HUES48 (cell line): ENCODE data around the gene TIGD7.
A peak's percentile ranks its signal among the peaks of the same experiment; 100 is the strongest.
"Not testable (repeated sequence)": the region's sequence is repeated elsewhere in the genome, so short reads cannot be mapped to it uniquely, and the experiment has no call there.

Source experiments
- H3K27ac ChIP-seq: one replicate; pipeline ENCODE4 v1.7.0; 2013; ENCODE audit warnings: low read depth, low read length, inconsistent platforms
- H3K27me3 ChIP-seq: 2 replicates; pipeline ENCODE4 v1.6.1; 2013; ENCODE audit warnings: mild to moderate bottlenecking, low read length; ENCODE audit not compliant: control insufficient read depth, insufficient read depth
- H3K36me3 ChIP-seq: 2 replicates; pipeline ENCODE4 v1.6.1; 2013; ENCODE audit warnings: low read length; ENCODE audit not compliant: control insufficient read depth, insufficient read depth
- H3K4me1 ChIP-seq: 2 replicates; pipeline ENCODE4 v1.6.1; 2013; ENCODE audit warnings: mild to moderate bottlenecking, low read length; ENCODE audit not compliant: control insufficient read depth, insufficient read depth
- H3K4me3 ChIP-seq: 2 replicates; pipeline ENCODE4 v1.5.1; 2013; ENCODE audit warnings: mild to moderate bottlenecking, low read depth, low read length
- H3K9ac ChIP-seq: 2 replicates; pipeline ENCODE4 v1.6.1; 2013; ENCODE audit warnings: mild to moderate bottlenecking, low read depth, low read length, moderate library complexity
- H3K9me3 ChIP-seq: 2 replicates; pipeline ENCODE4 v1.6.1; 2013; ENCODE audit warnings: low read length; ENCODE audit not compliant: control insufficient read depth, insufficient read depth

TIGD7 gene

DNA sequence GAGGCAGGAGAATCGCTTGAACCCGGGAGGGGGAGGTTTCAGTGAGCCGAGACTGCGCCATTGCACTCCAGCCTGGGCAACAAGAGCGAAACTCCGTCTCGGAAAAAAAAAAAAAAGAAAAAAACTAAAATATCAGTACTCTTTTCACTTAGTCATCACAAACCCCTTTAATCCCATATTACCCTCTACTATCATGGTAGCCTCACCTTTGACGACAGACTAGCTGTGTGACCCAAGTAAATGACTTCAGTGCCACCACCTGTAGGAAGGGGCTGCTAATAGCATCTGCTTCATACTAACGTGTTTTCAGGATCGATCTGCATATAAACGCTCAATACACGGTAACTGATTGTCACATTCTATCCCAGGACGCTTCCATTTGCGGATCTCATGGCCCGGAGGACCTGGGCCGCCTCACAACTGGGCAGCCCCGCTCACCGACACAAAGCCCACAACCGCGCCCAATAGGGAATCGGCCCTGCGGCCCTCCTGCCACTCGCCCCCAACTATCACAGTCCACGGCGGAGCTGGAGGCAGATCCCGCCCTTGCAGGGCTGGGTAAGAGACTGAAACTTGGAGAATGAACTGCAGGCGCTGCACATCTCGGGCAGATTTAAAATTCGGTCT is 23.0 kb downstream of the TIGD7 start:
- peaks cover 15% of the 10 kb centered on the region for H3K4me1 ChIP-seq

DNA sequence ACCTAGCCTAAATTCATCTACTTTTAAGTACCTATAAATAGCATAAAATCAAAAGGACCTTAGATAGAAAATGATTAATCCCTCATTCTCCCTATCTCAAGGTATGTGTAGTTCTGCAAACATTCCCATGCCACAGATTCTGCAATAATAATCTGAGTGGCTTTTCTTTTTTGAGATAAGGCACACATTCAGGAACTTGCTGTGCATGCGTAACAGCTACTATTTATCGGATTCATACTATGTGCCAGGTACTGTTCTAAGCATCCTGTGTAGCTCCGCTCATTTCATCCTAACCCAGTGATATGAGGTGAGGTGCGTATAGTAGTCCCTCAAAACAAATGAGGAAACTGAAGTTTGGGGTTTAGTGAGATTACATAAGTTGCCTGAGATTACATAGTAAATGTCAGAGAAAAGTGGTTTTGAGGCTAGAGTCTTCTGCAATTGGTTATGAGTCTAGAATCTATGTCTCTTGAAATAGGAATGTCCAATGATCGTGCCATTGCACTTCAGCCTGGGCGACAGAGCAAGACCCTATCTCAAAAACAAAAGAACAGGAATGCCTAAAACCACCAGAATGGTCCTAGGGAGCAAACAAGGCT is 23.9 kb downstream of the TIGD7 start:
- no peak overlapping the region for H3K4me3 ChIP-seq
- H3K4me1 ChIP-seq, result peaks cover 15% of the 10 kb centered on the region
- peaks cover 9% of the 10 kb centered on the region for H3K36me3 ChIP-seq
- H3K27me3 ChIP-seq, result peaks cover 4% of the 10 kb centered on the region; the same call in 1 of the 2 replicates
- H3K27ac ChIP-seq, result no peak overlapping the region
- H3K9me3 ChIP-seq, result peaks cover 7% of the 10 kb centered on the region; the same call in 1 of the 2 replicates
- H3K9ac ChIP-seq, result no peak overlapping the region

More for the DNA sequence above, 23.0 kb downstream of the TIGD7 start:
- Histone ChIP-seq H3K9ac (peak overlapping the region; percentile 93), H3K9me3 (peaks cover 13% of the 10 kb centered on the region; the same call in 1 of the 2 replicates), H3K36me3 (peaks cover 17% of the 10 kb centered on the region), H3K27me3 (peaks cover 4% of the 10 kb centered on the region; the same call in 1 of the 2 replicates), H3K27ac (peak overlapping the region; percentile 100), H3K4me3 (peak overlapping the region; percentile 81)

GRCh38 chr16:3276679-3277078 is 28.6 kb downstream of the TIGD7 start:
- Histone ChIP-seq H3K36me3 (no peaks in the 10 kb centered on the region), H3K27ac (no peak overlapping the region), H3K9ac (no peak overlapping the region), H3K27me3 (peaks cover 4% of the 10 kb centered on the region; the same call in 1 of the 2 replicates), H3K4me3 (no peak overlapping the region), H3K4me1 (no peaks in the 10 kb centered on the region), H3K9me3 (no peaks in the 10 kb centered on the region)

GRCh38 chr16:3274947-3275346 is 30.3 kb downstream of the TIGD7 start:
- no peak overlapping the region for H3K9ac ChIP-seq
- no peak overlapping the region for H3K27ac ChIP-seq
- H3K9me3 ChIP-seq, result no peaks in the 10 kb centered on the region
- no peaks in the 10 kb centered on the region for H3K4me1 ChIP-seq
- no peaks in the 10 kb centered on the region for H3K36me3 ChIP-seq
- H3K27me3 ChIP-seq, result peaks cover 4% of the 10 kb centered on the region; the same call in 1 of the 2 replicates
- H3K4me3 ChIP-seq, result no peak overlapping the region

GRCh38 chr16:3274490-3274889 is 30.7 kb downstream of the TIGD7 start:
- Histone ChIP-seq H3K27ac (no peak overlapping the region), H3K36me3 (no peaks in the 10 kb centered on the region), H3K4me3 (no peak overlapping the region), H3K4me1 (no peaks in the 10 kb centered on the region), H3K9me3 (no peaks in the 10 kb centered on the region), H3K27me3 (peaks cover 4% of the 10 kb centered on the region; the same call in 1 of the 2 replicates), H3K9ac (no peak overlapping the region)

DNA sequence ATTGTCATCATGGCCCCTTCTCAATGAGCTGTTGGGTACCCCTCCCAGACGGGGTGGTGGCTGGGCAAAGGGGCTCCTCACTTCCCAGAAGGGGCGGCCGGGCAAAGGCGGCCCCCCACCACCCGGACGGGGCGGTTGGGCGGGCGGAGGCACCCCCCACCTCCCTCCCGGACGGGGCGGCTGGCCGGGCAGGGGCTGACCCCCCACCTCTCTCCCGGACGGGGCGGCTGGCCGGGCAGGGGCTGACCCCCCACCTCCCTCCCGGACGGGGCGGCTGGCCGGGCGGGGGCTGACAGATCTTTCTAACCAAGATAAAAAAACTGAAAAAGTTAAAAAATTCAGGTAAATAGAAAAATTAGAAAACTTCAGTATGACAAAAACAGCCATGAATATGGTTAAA is 33.9 kb downstream of the TIGD7 start:
- H3K4me1 ChIP-seq, H3K27ac ChIP-seq, H3K36me3 ChIP-seq, H3K27me3 ChIP-seq, H3K4me3 ChIP-seq, H3K9me3 ChIP-seq, H3K9ac ChIP-seq: not testable (repeated sequence)

- not testable (repeated sequence) for H3K4me1 ChIP-seq, H3K9ac ChIP-seq, H3K36me3 ChIP-seq, H3K27me3 ChIP-seq, H3K27ac ChIP-seq, H3K9me3 ChIP-seq, H3K4me3 ChIP-seq
These were observed 34.5 kb downstream of the TIGD7 start for GRCh38 chr16:3270718-3271117.

GRCh38 chr16:3268294-3268693 is 36.9 kb downstream of the TIGD7 start:
- H3K36me3 ChIP-seq, result no peaks in the 10 kb centered on the region
- H3K9ac ChIP-seq, result no peak overlapping the region
- peaks cover 10% of the 10 kb centered on the region for H3K9me3 ChIP-seq
- no peak overlapping the region for H3K27ac ChIP-seq
- H3K4me1 ChIP-seq, result no peaks in the 10 kb centered on the region
- no peak overlapping the region for H3K4me3 ChIP-seq
- no peaks in the 10 kb centered on the region for H3K27me3 ChIP-seq

DNA sequence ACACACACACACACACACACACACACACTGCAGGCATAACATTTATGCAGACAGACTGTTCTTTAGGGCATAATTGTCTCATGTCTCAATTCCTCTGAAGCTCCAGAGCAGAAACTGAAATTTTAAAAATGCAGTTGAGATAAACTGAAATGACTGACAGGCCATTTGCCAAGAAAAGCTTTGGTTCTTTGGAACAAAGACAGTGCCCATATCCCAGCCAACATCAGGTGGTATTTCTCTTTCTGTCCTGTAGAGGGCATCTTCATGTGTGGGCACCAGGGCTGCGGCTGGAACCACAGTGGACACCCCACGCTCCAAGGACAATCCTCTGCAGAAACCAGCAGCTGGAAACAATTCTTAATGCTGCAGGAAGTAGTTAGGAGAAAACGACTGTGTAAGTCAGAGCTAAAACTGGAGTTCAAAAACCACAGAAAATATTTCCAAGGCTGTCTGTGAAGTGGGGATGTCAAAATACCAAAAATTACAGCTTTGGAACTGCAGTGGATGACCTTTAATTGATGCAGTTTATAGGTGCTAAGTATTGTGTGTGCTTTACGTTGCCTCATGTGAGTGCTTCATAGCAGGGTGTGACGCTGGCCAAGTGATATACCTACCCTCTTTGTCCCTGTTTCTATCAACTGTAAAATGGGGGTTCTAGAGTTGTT is 38.2 kb downstream of the TIGD7 start:
- Histone ChIP-seq H3K9me3 (peaks cover 10% of the 10 kb centered on the region), H3K27me3 (no peaks in the 10 kb centered on the region; the same call in 1 of the 2 replicates), H3K27ac (no peak overlapping the region), H3K4me1 (no peaks in the 10 kb centered on the region), H3K36me3 (no peaks in the 10 kb centered on the region), H3K4me3 (no peak overlapping the region), H3K9ac (no peak overlapping the region)

DNA sequence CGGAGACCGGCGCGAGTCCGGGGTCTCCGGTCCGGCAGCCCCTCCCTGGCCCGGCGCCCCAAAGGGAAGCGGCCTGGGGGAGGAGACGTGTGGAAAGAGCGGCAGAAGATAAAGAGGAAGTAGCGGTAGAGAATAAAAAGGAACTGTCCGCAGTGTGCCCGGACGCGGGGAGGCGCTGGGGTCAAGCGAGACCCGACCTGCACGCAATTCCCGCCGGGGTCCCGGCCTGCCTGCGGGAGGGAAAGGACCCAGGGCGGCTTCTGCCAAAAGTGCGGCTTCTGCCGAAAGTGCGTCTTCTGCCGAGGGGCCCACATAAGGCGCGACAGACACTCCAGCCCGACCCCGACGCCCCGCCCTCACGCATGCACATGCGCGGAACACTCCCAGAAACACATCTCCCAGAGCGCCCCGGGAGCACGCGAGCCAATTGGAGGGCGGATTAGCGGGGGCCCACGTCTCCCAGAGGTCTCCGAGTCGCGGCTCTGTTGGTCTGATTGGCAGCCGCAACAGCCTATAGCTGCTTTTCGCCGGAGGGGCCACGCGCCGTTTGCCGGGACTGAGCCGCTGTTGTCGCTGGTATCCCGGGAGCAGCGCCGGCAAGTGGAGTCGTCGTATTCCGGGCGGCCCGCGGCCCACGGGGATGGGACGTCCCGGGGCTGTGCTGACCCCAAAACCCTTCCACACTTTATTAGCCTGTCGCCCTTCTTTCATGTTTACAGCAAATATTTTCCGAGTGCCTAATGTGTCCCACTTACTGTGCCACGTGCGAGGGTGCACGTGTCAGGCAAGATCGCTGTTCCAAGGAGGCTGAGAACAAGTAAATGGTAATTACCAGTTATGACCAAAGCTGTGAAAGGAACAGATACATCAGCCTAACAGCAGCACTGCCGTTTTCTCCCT is 40.8 kb downstream of the TIGD7 start:
- Histone ChIP-seq H3K9me3 (peaks cover 10% of the 10 kb centered on the region), H3K36me3 (no peaks in the 10 kb centered on the region), H3K9ac (no peak overlapping the region), H3K4me3 (peak overlapping the region; percentile 69), H3K4me1 (no peaks in the 10 kb centered on the region), H3K27ac (peak overlapping the region; percentile 67), H3K27me3 (no peaks in the 10 kb centered on the region; the same call in 1 of the 2 replicates)
